Stimulated activated naive CD8-positive, alpha-beta T cell treated with anti-CD3 and anti-CD28 coated beads, Interleukin-15, amount 100 ng/mL, for 72 hours (primary cell): Measurements from ENCODE around the gene PDE4D.
"Not testable (repeated sequence)": the region's sequence is repeated elsewhere in the genome, so short reads cannot be mapped to it uniquely, and the experiment has no call there.

ENCODE experiments used
- ATAC-seq: fragments of 150-1000 bp; cut with Tn5 transposase; 2 replicates; pipeline ENCODE4 v1.10.0; 2021; ENCODE audit warnings: mild to moderate bottlenecking, moderate library complexity
- DNase-seq, 2 donors: peaks; one replicate each; pipeline ENCODE4 v3.0.0; 2021 to 2022
- H3K27ac Mint-ChIP-seq, 2 donors: one replicate each; pipeline ENCODE4 v1.8.0; 2022; ENCODE audit warnings: mild to moderate bottlenecking in 2 of 2, mixed read lengths in 2 of 2, moderate library complexity in 2 of 2
- H3K27me3 Mint-ChIP-seq: one replicate; pipeline ENCODE4 v1.8.0; 2022; ENCODE audit warnings: mixed read lengths
- H3K4me1 Mint-ChIP-seq: one replicate; pipeline ENCODE4 v1.8.0; 2022; ENCODE audit warnings: mild to moderate bottlenecking, mixed read lengths
- H3K4me3 Mint-ChIP-seq, 2 donors: one replicate each; pipeline ENCODE4 v1.8.0; 2022; ENCODE audit warnings: mild to moderate bottlenecking in 2 of 2, mixed read lengths in 2 of 2, moderate library complexity in 1 of 2
- H3K9me3 Mint-ChIP-seq, 2 donors: one replicate each; pipeline ENCODE4 v1.8.0; 2022; ENCODE audit warnings: mixed read lengths in 2 of 2

Gene PDE4D

DNA sequence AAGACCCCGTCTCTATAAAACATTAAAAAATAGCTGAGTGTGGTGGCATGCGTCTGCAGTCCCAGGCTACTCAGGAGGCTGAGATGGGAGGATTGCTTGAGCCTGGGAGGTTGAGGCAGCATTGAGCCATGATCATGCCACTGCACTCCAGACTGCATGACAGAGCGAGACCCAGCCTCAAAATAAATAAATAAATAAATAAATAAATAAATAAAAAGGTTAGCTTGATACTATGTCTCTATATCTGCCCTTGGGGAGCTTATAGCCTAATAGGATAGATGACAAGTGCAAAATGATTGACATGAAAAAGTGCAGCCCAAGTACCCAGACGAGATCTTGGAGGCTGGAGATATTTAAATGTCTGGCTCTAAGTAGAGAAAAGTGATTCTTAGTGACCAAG, 122.6 kb downstream of the PDE4D start:
- DNase-seq (no peak), ATAC-seq (no peak)
- Mint-ChIP-seq H3K27me3 (peaks cover 54% of the 10 kb centered on the region), H3K4me3 (no peak overlapping the region), H3K9me3 (no peaks in the 10 kb centered on the region), H3K27ac (no peak overlapping the region), H3K4me1 (peaks cover 8% of the 10 kb centered on the region)

GRCh38 chr5:59769832-59770231, 123.7 kb downstream of the PDE4D start:
- peaks cover 62% of the 10 kb centered on the region for H3K27me3 Mint-ChIP-seq
- DNase-seq (no peak), ATAC-seq (no peak)
- no peak overlapping the region for H3K4me3 Mint-ChIP-seq
- H3K4me1 Mint-ChIP-seq = peaks cover 8% of the 10 kb centered on the region
- H3K9me3 Mint-ChIP-seq = no peaks in the 10 kb centered on the region
- H3K27ac Mint-ChIP-seq = no peak overlapping the region

GRCh38 chr5:59769041-59769360, 124.5 kb downstream of the PDE4D start:
- H3K9me3 Mint-ChIP-seq = no peaks in the 10 kb centered on the region
- peak overlapping the region; percentile 21 to 33 for H3K4me3 Mint-ChIP-seq
- H3K27ac Mint-ChIP-seq = no peak overlapping the region
- DNase-seq (no peak), ATAC-seq (no peak)
- peaks cover 8% of the 10 kb centered on the region for H3K4me1 Mint-ChIP-seq
- peaks cover 62% of the 10 kb centered on the region for H3K27me3 Mint-ChIP-seq

GRCh38 chr5:59768152-59769040, 125.1 kb downstream of the PDE4D start:
- Mint-ChIP-seq H3K27me3 (peaks cover 62% of the 10 kb centered on the region), H3K4me3 (peak overlapping the region; percentile 48 to 68), H3K4me1 (peaks cover 8% of the 10 kb centered on the region), H3K9me3 (no peaks in the 10 kb centered on the region), H3K27ac (peak overlapping the region in 1 of 2 donors; percentile 15)
- DNase-seq = peak in 1 of 2 donors; percentile 17
- ATAC-seq = peak; percentile 70

GRCh38 chr5:59767681-59768151, 125.8 kb downstream of the PDE4D start:
- Mint-ChIP-seq H3K4me3 (peak overlapping the region in 1 of 2 donors; percentile 68), H3K27me3 (peaks cover 62% of the 10 kb centered on the region), H3K4me1 (peaks cover 8% of the 10 kb centered on the region), H3K9me3 (no peaks in the 10 kb centered on the region), H3K27ac (peak overlapping the region in 1 of 2 donors; percentile 15)
- DNase-seq = no peak
- ATAC-seq = no peak

DNA sequence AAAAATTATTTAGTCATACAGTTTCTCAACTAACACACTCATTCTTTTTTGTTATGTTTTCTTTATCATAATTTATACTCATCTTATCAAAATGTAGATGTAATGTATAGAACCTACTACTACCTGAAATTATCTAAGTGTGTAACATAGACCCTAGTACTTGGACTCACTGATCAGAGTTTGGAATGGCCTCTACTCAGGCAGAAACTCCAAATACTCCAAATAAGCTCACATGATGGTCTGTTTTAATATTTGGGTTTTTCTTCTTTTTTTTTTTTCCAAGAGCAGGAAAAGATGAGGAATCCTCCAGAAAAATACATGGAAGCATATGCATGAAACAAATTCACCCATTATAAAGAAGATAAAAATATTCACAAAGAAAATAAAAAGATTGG, 126.3 kb downstream of the PDE4D start:
- H3K9me3 Mint-ChIP-seq = no peaks in the 10 kb centered on the region
- ATAC-seq (no peak), DNase-seq (no peak)
- H3K4me3 Mint-ChIP-seq = no peak overlapping the region
- peaks cover 62% of the 10 kb centered on the region for H3K27me3 Mint-ChIP-seq
- peaks cover 8% of the 10 kb centered on the region for H3K4me1 Mint-ChIP-seq
- H3K27ac Mint-ChIP-seq = no peak overlapping the region

GRCh38 chr5:59766427-59767210, 126.9 kb downstream of the PDE4D start:
- Mint-ChIP-seq H3K27ac (no peak overlapping the region), H3K4me3 (no peak overlapping the region), H3K27me3 (peaks cover 62% of the 10 kb centered on the region), H3K9me3 (no peaks in the 10 kb centered on the region), H3K4me1 (peaks cover 8% of the 10 kb centered on the region)
- ATAC-seq = no peak
- no peak for DNase-seq

DNA sequence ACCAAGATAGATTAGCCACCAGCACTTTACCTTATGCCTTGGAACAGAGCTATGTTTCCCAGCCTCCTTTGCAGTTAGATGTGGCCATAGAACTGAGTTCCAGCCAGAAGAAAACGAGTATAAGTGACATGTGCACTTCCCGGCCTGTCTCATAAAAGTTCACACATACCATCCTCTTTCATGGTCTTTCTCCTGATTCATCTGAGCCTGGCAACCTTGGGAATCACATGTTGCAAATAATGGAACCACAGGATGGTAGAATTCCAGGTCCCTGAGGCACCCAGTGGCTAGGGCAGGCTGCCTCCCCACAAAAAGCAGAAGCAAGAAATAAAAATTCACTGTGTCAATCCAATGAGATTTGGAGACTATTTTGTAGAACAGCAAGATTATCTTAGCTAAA, 128.1 kb downstream of the PDE4D start:
- H3K27ac Mint-ChIP-seq = no peak overlapping the region

GRCh38 chr5:59764361-59764760, 129.2 kb downstream of the PDE4D start:
- ATAC-seq (no peak), DNase-seq (no peak)
- H3K4me1 Mint-ChIP-seq = peaks cover 8% of the 10 kb centered on the region
- H3K27me3 Mint-ChIP-seq = peaks cover 43% of the 10 kb centered on the region
- H3K4me3 Mint-ChIP-seq = no peak overlapping the region
- H3K27ac Mint-ChIP-seq = no peak overlapping the region
- H3K9me3 Mint-ChIP-seq = no peaks in the 10 kb centered on the region

More for the DNA sequence above, 128.1 kb downstream of the PDE4D start:
- Mint-ChIP-seq H3K4me1 (peaks cover 8% of the 10 kb centered on the region), H3K27me3 (peaks cover 51% of the 10 kb centered on the region), H3K4me3 (no peak overlapping the region), H3K9me3 (no peaks in the 10 kb centered on the region)
- ATAC-seq (no peak), DNase-seq (no peak)

DNA sequence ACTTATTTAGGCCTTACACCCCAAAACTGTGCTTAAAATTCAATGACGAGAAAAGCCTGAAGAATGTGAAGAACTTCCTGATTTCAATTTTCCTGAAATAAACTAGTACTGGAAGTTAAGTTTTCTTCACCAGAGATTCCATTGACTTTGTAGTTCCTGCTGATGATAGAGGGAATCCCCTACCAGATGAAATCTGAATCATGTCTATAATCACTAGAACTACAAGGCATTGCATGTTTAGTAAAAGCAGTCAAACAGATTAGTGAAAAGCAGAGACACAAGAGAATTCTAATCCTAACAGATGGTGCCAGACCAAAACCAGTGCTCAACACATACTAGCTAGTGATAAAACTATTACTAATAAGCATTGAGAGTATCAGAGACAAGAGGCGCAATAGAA, 130.0 kb downstream of the PDE4D start:
- H3K27me3 Mint-ChIP-seq = peaks cover 34% of the 10 kb centered on the region
- no peak overlapping the region for H3K27ac Mint-ChIP-seq
- DNase-seq = no peak

DNA sequence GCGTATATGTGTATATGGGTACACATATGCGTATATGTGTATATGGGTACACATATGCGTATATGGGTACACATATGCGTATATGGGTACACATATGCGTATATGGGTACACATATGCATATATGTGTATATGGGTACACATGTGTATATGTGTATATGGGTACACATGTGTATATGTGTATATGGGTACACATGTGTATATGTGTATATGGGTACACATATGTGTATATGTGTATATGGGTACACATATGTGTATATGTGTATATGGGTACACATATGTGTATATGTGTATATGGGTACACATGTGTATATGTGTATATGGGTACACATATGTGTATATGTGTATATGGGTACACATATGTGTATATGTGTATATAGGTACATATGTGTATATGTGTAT, 131.3 kb downstream of the PDE4D start:
- H3K4me1 Mint-ChIP-seq, ATAC-seq, H3K27ac Mint-ChIP-seq, H3K4me3 Mint-ChIP-seq, DNase-seq, H3K9me3 Mint-ChIP-seq: not testable (repeated sequence)
- peaks cover 21% of the 10 kb centered on the region for H3K27me3 Mint-ChIP-seq

More for the DNA sequence above, 130.0 kb downstream of the PDE4D start:
- H3K4me1 Mint-ChIP-seq = peaks cover 8% of the 10 kb centered on the region
- H3K9me3 Mint-ChIP-seq = no peaks in the 10 kb centered on the region
- H3K4me3 Mint-ChIP-seq = no peak overlapping the region
- ATAC-seq = no peak

GRCh38 chr5:59760785-59761348, 132.7 kb downstream of the PDE4D start:
- Mint-ChIP-seq H3K27me3 (peaks cover 8% of the 10 kb centered on the region), H3K9me3 (no peaks in the 10 kb centered on the region), H3K4me1 (no peaks in the 10 kb centered on the region), H3K4me3 (no peak overlapping the region), H3K27ac (no peak overlapping the region)
- DNase-seq (peak in 1 of 2 donors; percentile 24), ATAC-seq (peak; percentile 95)

- Mint-ChIP-seq H3K27me3 (no peaks in the 10 kb centered on the region), H3K27ac (peak overlapping the region in 1 of 2 donors; percentile 65), H3K4me3 (no peak overlapping the region), H3K9me3 (no peaks in the 10 kb centered on the region), H3K4me1 (no peaks in the 10 kb centered on the region)
- DNase-seq = no peak
- ATAC-seq = no peak
These were observed 133.8 kb downstream of the PDE4D start for GRCh38 chr5:59759600-59760351.

DNA sequence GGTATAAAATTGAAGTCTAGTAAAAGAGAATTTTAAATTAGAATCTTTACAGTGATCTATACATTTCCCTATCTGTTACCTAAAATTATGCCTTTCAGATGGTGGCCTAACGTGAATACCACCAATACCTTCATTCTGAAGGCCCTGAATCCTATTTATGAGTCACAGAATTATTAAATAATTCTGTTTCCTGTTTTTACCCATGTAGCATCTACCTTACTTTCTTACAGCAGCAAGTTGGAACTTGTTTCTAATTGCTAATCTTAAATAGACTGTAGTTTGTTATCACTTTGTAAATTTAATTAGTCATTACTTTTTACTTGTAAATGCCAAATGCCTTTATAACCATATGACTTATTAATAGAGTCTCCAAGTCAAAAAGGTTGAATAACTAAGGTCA, 135.0 kb downstream of the PDE4D start:
- H3K4me3 Mint-ChIP-seq = no peak overlapping the region
- DNase-seq (no peak), ATAC-seq (no peak)
- no peaks in the 10 kb centered on the region for H3K9me3 Mint-ChIP-seq
- H3K4me1 Mint-ChIP-seq = no peaks in the 10 kb centered on the region
- H3K27ac Mint-ChIP-seq = no peak overlapping the region
- no peaks in the 10 kb centered on the region for H3K27me3 Mint-ChIP-seq

GRCh38 chr5:59757442-59757841, 136.1 kb downstream of the PDE4D start:
- Mint-ChIP-seq H3K9me3 (no peaks in the 10 kb centered on the region), H3K4me3 (no peak overlapping the region), H3K27me3 (no peaks in the 10 kb centered on the region), H3K27ac (no peak overlapping the region), H3K4me1 (no peaks in the 10 kb centered on the region)
- DNase-seq (no peak), ATAC-seq (no peak)
